ENCODE results near the gene CCDC178. TPM values are rescaled to one million over a fixed set of nuclear protein-coding genes. Genes with fewer than 3 reads are reported as not detected.

CCDC178 gene
- total and polyA plus RNA-seq, 2 donors from 2014 or later = 3.7 to 4.6 TPM

DNA sequence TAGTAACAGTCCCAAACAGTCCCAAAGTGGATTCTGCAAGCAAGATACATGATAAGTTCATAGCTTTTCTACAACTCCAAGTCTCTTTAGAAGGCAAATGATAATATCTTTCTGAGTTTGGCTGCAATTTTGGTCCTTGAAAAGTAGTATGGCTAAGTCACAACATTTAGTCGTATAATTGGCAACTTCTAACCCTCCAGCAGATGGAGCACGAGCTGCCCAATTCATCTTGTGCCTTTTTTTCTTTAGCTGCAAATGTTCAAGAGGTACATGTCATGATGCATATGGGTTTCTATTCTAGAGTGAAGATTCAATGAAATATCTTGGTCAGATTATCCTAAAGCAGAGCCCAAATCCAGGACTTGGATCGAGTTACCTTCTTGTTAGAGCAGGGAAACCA lies 540.7 kb downstream of the CCDC178 start:
- intact Hi-C loops (cut with DNase I) = no loop called here
- FAIRE-seq (no peak), DNase-seq (no peak)
- no peak overlapping the region for H3K9ac ChIP-seq (ENCODE audit: low read length in 3 of 3)
- no peaks in the 10 kb centered on the region for H3K4me1 ChIP-seq (ENCODE audit: control insufficient read depth in 2 of 3, insufficient read depth in 2 of 3, low read depth in 1 of 3, low read length in 3 of 3)
- TF ChIP-seq, protein P1, sequence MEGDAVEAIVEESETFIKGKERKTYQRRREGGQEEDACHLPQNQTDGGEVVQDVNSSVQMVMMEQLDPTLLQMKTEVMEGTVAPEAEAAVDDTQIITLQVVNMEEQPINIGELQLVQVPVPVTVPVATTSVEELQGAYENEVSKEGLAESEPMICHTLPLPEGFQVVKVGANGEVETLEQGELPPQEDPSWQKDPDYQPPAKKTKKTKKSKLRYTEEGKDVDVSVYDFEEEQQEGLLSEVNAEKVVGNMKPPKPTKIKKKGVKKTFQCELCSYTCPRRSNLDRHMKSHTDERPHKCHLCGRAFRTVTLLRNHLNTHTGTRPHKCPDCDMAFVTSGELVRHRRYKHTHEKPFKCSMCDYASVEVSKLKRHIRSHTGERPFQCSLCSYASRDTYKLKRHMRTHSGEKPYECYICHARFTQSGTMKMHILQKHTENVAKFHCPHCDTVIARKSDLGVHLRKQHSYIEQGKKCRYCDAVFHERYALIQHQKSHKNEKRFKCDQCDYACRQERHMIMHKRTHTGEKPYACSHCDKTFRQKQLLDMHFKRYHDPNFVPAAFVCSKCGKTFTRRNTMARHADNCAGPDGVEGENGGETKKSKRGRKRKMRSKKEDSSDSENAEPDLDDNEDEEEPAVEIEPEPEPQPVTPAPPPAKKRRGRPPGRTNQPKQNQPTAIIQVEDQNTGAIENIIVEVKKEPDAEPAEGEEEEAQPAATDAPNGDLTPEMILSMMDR (IDR thresholded peaks at IDR 0.05; ENCODE audit: borderline replicate concordance, extremely low read depth, insufficient read depth) = no peak
- no peaks in the 10 kb centered on the region for H3K36me3 ChIP-seq (ENCODE audit: control insufficient read depth in 2 of 3, insufficient read depth in 3 of 3, low read length in 3 of 3)
- H3K27me3 ChIP-seq (ENCODE audit: control insufficient read depth, insufficient read depth, low read length) = no peaks in the 10 kb centered on the region
- peaks cover 0 to 11% (median 0%) of the 10 kb centered on the region in 3 donors for H3K9me3 ChIP-seq (ENCODE audit: control insufficient read depth in 2 of 3, insufficient read depth in 1 of 3, low read length in 3 of 3)
- no peak overlapping the region for H3K4me3 ChIP-seq (ENCODE audit: low read length in 3 of 3)
- H3K27ac ChIP-seq (ENCODE audit: low read depth in 2 of 2, low read length in 2 of 2) = no peak overlapping the region

DNA sequence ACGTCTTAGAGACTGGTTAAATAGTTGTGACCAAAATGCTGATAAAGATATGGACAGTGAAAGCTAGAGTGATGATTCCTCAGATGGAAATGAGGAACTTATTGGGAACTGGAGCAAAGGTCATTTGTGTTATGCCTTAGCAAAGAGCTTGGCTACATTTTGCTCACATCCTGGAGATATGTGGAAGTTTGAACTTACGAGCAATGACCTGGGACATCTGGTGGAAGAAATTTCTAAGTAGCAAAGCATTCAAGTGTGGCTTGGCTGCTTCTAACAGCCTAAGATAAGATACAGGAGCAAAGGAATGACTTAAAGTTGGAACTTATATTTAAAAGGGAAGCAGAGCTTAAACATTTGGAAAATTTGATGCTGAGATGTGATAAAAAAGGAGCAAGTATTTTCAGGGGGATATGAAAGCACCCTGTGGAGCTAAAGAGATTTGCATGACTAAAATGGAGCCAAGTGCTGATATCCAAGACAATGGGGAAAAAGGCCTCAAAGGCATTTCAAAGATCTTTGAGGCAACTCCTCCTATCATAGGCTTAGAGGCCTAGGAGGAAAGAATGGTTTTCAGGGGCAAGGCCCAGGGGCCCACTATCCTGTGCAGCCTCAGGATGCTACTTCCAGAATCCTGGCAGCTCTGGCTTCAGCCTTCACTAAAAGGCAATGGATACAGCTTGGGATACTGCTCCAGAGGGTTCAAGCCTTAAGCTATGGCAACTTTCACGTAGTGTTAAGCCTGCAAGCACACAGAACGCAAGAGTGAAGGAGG lies 543.6 kb downstream of the CCDC178 start:
- Histone ChIP-seq H3K9me3 (ENCODE audit: control insufficient read depth in 2 of 3, insufficient read depth in 1 of 3, low read length in 3 of 3) (peaks cover 0 to 11% (median 0%) of the 10 kb centered on the region in 3 donors), H3K4me1 (ENCODE audit: control insufficient read depth in 2 of 3, insufficient read depth in 2 of 3, low read depth in 1 of 3, low read length in 3 of 3) (no peaks in the 10 kb centered on the region), H3K4me3 (ENCODE audit: low read length in 3 of 3) (no peak overlapping the region), H3K9ac (ENCODE audit: low read length in 3 of 3) (no peak overlapping the region), H3K36me3 (ENCODE audit: control insufficient read depth in 2 of 3, insufficient read depth in 3 of 3, low read length in 3 of 3) (no peaks in the 10 kb centered on the region), H3K27me3 (ENCODE audit: control insufficient read depth, insufficient read depth, low read length) (no peaks in the 10 kb centered on the region), H3K27ac (ENCODE audit: low read depth in 2 of 2, low read length in 2 of 2) (no peak overlapping the region)
- TF ChIP-seq, protein P1 (IDR thresholded peaks at IDR 0.05; ENCODE audit: borderline replicate concordance, extremely low read depth, insufficient read depth) = no peak
- no peak for DNase-seq
- no peak for FAIRE-seq
- intact Hi-C loops (cut with DNase I) = no loop called here

DNA sequence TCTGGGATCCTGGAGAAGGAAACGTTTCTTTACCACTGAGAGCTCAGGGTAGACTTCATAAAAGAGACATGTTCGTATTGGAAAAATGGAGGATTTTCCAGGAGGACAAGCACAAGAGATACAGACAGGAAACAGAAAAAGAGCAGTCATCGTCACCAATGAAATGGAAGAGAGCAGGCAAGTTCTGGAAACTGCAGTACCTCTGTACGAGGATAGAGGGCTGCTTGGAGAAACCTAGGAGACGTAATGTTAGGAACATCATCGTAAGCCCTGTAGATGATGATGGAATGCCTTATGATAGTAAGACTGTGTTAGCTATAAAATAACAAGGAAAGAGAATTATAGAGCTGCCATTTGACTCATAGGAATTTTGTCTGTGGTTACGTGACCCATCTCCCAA lies 546.6 kb downstream of the CCDC178 start:
- no peaks in the 10 kb centered on the region for H3K27me3 ChIP-seq (ENCODE audit: control insufficient read depth, insufficient read depth, low read length)
- H3K9me3 ChIP-seq (ENCODE audit: control insufficient read depth in 2 of 3, insufficient read depth in 1 of 3, low read length in 3 of 3) = peaks cover 0 to 11% (median 0%) of the 10 kb centered on the region in 3 donors
- no peak overlapping the region for H3K27ac ChIP-seq (ENCODE audit: low read depth in 2 of 2, low read length in 2 of 2)
- FAIRE-seq (no peak), DNase-seq (no peak)
- TF ChIP-seq, protein P1 (IDR thresholded peaks at IDR 0.05; ENCODE audit: borderline replicate concordance, extremely low read depth, insufficient read depth) = no peak
- H3K4me1 ChIP-seq (ENCODE audit: control insufficient read depth in 2 of 3, insufficient read depth in 2 of 3, low read depth in 1 of 3, low read length in 3 of 3) = no peaks in the 10 kb centered on the region
- H3K9ac ChIP-seq (ENCODE audit: low read length in 3 of 3) = no peak overlapping the region
- no peaks in the 10 kb centered on the region for H3K36me3 ChIP-seq (ENCODE audit: control insufficient read depth in 2 of 3, insufficient read depth in 3 of 3, low read length in 3 of 3)
- H3K4me3 ChIP-seq (ENCODE audit: low read length in 3 of 3) = no peak overlapping the region
- intact Hi-C loops (cut with DNase I) = no loop called here
